HepG2 (cell line): ENCODE results near the gene CORO1C.

Experiments
- CENPX ChIP-seq: sonication (generic); formaldehyde crosslinking; IDR thresholded peaks from 2 replicates; pipeline ENCODE4 v1.9.0; 2021; ENCODE audit warnings: mild to moderate bottlenecking, missing genetic modification reagents, moderate library complexity
- EP300 ChIP-seq, 3 experiments: sonication (generic) in 1 of 3; formaldehyde crosslinking in 1 of 3; IDR thresholded peaks; 2 replicates each; pipeline versions ENCODE4 v1.5.1 to v1.6.1; 2011 to 2020; ENCODE audit warnings: low read depth in 2 of 3, low read length in 2 of 3, borderline replicate concordance in 1 of 3, improper control_type of control experiment in 1 of 3, mild to moderate bottlenecking in 1 of 3, missing genetic modification reagents in 1 of 3, moderate library complexity in 1 of 3
- FOXJ3 ChIP-seq: sonication (generic); formaldehyde crosslinking; IDR thresholded peaks from 2 replicates; pipeline ENCODE4 v1.4.0; 2020; ENCODE audit warnings: missing genetic modification reagents, mild to moderate bottlenecking, borderline replicate concordance
- JUN ChIP-seq: sonication (generic); formaldehyde crosslinking; IDR thresholded peaks from 2 replicates; pipeline ENCODE4 v1.4.0; 2020; ENCODE audit warnings: mild to moderate bottlenecking, missing genetic modification reagents
- NR2C2 ChIP-seq: sonication (generic); formaldehyde crosslinking; IDR thresholded peaks from 2 replicates; pipeline ENCODE4 v1.4.0; 2020; ENCODE audit warnings: missing genetic modification reagents, mild to moderate bottlenecking, moderate library complexity, borderline replicate concordance
- SP2 ChIP-seq: sonication (generic); formaldehyde crosslinking; IDR thresholded peaks from 2 replicates; pipeline ENCODE4 v1.5.1; 2020; ENCODE audit warnings: mild to moderate bottlenecking, missing genetic modification reagents
- TOE1 ChIP-seq: sonication (generic); formaldehyde crosslinking; IDR thresholded peaks from 2 replicates; pipeline ENCODE4 v1.4.0; 2020; ENCODE audit warnings: mild to moderate bottlenecking, missing genetic modification reagents
- ZNF343 ChIP-seq: sonication (generic); formaldehyde crosslinking; IDR thresholded peaks from 2 replicates; pipeline ENCODE4 v1.4.0; 2020; ENCODE audit warnings: mild to moderate bottlenecking, missing genetic modification reagents
- ZNF431 ChIP-seq: sonication (generic); formaldehyde crosslinking; IDR thresholded peaks from 2 replicates; pipeline ENCODE4 v1.9.0; 2022; ENCODE audit warnings: missing genetic modification reagents, low read depth, mild to moderate bottlenecking, borderline replicate concordance
- ZNF432 ChIP-seq: sonication (generic); formaldehyde crosslinking; IDR thresholded peaks from 2 replicates; pipeline ENCODE4 v1.5.0; 2020; ENCODE audit warnings: missing genetic modification reagents, mild to moderate bottlenecking, borderline replicate concordance
- ZNF703 ChIP-seq: sonication (generic); formaldehyde crosslinking; IDR thresholded peaks from 2 replicates; pipeline ENCODE4 v1.5.1; 2020; ENCODE audit warnings: missing genetic modification reagents, mild to moderate bottlenecking, moderate library complexity, borderline replicate concordance
- TF ChIP-seq, protein P1 (sequence below): sonication (generic); formaldehyde crosslinking; IDR thresholded peaks from 2 replicates; pipeline ENCODE4 v1.4.0; 2020; ENCODE audit warnings: missing genetic modification reagents
- TF ChIP-seq, protein P2 (sequence below): sonication (generic); formaldehyde crosslinking; IDR thresholded peaks from 2 replicates; pipeline ENCODE4 v1.4.0; 2020; ENCODE audit warnings: missing genetic modification reagents
- TF ChIP-seq, protein P3 (sequence below): IDR thresholded peaks from 2 replicates; pipeline ENCODE4 v1.6.1; 2016; ENCODE audit warnings: control low read depth

DNA sequence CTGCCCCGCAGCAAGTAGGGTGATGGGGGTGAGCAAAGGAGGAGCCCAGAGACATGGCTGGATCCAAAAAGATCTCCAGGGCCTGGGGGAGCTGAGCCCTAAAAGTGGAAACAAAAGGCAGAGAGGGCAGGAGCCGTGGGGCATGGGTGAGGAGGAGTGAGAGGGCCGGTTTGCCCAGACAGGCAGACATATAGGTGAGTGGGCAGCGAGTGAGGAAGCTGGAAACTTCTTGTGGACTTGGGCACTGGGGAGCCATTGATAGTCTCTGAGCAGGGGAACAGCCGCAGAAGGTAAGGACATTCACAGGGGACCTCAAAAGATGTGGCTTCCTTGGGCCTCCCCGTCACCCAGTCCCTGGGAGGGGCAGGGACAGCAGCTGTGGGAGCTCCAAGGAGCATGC lies 116.7 kb downstream of the CORO1C start:
- no peak for TF ChIP-seq SP2
- TF ChIP-seq, protein P1, sequence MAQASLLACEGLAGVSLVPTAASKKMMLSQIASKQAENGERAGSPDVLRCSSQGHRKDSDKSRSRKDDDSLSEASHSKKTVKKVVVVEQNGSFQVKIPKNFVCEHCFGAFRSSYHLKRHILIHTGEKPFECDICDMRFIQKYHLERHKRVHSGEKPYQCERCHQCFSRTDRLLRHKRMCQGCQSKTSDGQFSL = no peak
- TF ChIP-seq EP300 (IDR thresholded peaks at IDR 0.05; ENCODE audit: low read depth in 2 of 2, low read length in 2 of 2) = no peak
- TF ChIP-seq EP300 (CRISPR knock-in tag; IDR thresholded peaks at IDR 0.05; ENCODE audit: borderline replicate concordance) = no peak
- TF ChIP-seq NR2C2 (CRISPR knock-in tag) = no peak
- TF ChIP-seq JUN (CRISPR knock-in tag) = no peak
- no peak for TF ChIP-seq FOXJ3 (CRISPR knock-in tag)
- TF ChIP-seq, protein P2, sequence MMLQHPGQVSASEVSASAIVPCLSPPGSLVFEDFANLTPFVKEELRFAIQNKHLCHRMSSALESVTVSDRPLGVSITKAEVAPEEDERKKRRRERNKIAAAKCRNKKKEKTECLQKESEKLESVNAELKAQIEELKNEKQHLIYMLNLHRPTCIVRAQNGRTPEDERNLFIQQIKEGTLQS (CRISPR knock-in tag) = no peak
- TF ChIP-seq TOE1 = no peak
- TF ChIP-seq, protein P3, sequence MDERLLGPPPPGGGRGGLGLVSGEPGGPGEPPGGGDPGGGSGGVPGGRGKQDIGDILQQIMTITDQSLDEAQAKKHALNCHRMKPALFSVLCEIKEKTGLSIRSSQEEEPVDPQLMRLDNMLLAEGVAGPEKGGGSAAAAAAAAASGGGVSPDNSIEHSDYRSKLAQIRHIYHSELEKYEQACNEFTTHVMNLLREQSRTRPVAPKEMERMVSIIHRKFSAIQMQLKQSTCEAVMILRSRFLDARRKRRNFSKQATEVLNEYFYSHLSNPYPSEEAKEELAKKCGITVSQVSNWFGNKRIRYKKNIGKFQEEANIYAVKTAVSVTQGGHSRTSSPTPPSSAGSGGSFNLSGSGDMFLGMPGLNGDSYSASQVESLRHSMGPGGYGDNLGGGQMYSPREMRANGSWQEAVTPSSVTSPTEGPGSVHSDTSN = no peak
- TF ChIP-seq ZNF431 (CRISPR knock-in tag) = no peak
- no peak for TF ChIP-seq ZNF703 (CRISPR knock-in tag)
- no peak for TF ChIP-seq ZNF343 (CRISPR knock-in tag)
- no peak for TF ChIP-seq CENPX (CRISPR knock-in tag)
- TF ChIP-seq ZNF432 = no peak
